Gastrocnemius medialis (tissue), 4 donors: ENCODE data around the gene KCTD16. TPM values are rescaled to one million over a fixed set of nuclear protein-coding genes. Genes with fewer than 3 reads are reported as not detected.

Source experiments
- ATAC-seq, 2 donors: fragments of 150-250 bp; one replicate each; pipeline ENCODE4 v1.9.1; 2016
- DNase-seq, 2 donors: peaks; one replicate each; pipeline ENCODE4 v3.0.0-alpha.2; 2019
- H3K27ac ChIP-seq, 4 donors: fragments of 200-600 bp; sonication (generic); 1 replicate in 1 of 4; 2 replicates in 3 of 4; pipeline ENCODE4 v1.5.1; 2016 to 2018; ENCODE audit warnings: mild to moderate bottlenecking in 2 of 4, moderate library complexity in 1 of 4
- H3K27me3 ChIP-seq, 3 donors: fragments of 200-600 bp; sonication (generic) in 2 of 3; 1 replicate in 1 of 3; 2 replicates in 2 of 3; pipeline versions ENCODE4 v1.5.1 to v1.6.0; 2016 to 2019; ENCODE audit warnings: mild to moderate bottlenecking in 1 of 3, moderate library complexity in 1 of 3
- H3K36me3 ChIP-seq, 2 donors: fragments of 200-600 bp; sonication (generic) in 1 of 2; one replicate each; pipeline ENCODE4 v1.5.1; 2017 to 2018
- H3K4me1 ChIP-seq, 2 donors: fragments of 200-600 bp; sonication (generic) in 1 of 2; one replicate each; pipeline ENCODE4 v1.5.1; 2016 to 2017; ENCODE audit warnings: mild to moderate bottlenecking in 2 of 2
- H3K4me3 ChIP-seq, 4 donors: fragments of 200-600 bp; sonication (generic) in 3 of 4; 1 replicate in 1 of 4; 2 replicates in 3 of 4; pipeline ENCODE4 v1.5.1; 2016 to 2019; ENCODE audit warnings: mild to moderate bottlenecking in 2 of 4
- H3K9me3 ChIP-seq, 3 donors: fragments of 200-600 bp; sonication (generic) in 2 of 3; 1 replicate in 1 of 3; 2 replicates in 2 of 3; pipeline ENCODE4 v1.5.1; 2016 to 2019
- CTCF ChIP-seq, 5 experiments: fragments of 450-650 bp in 3 of 5; fragments of 200-600 bp in 2 of 5; sonication (generic) in 2 of 5; IDR thresholded peaks in 4 of 5; conservative IDR thresholded peaks in 1 of 5; 1 replicate in 4 of 5; 2 replicates in 1 of 5; pipeline ENCODE4 v1.5.1; 2016 to 2019; ENCODE audit warnings: antibody characterized with exemption in 5 of 5, mild to moderate bottlenecking in 3 of 5, moderate library complexity in 3 of 5
- POLR2A ChIP-seq, 2 donors: fragments of 450-650 bp; IDR thresholded peaks; one replicate each; pipeline ENCODE4 v1.6.1; 2017; ENCODE audit warnings: antibody characterized with exemption in 2 of 2, mild to moderate bottlenecking in 2 of 2, moderate library complexity in 2 of 2
- in situ Hi-C, 4 donors: fragments of 200-750 bp; cut with MboI; loops; one replicate each; pipeline versions ENCODE4 v1.15.0 to v1.8.0; 2017; ENCODE audit warnings: low sequenced_read_pairs in 4 of 4
- intact Hi-C: fragments of 100-400 bp; cut with DNase I; formaldehyde crosslinking; loops from one replicate; pipeline ENCODE4 v1.15.1; 2023; ENCODE audit warnings: low total_unique reads
- total RNA-seq, 4 donors: library from RNA; depleted of rRNA; stranded (reverse); fragments of >200 nt; gene quantifications; one replicate each; pipeline versions ENCODE4 v1.1.0 to v1.2.3, GENCODE V29; 2016

Gene KCTD16
- total RNA-seq, 4 donors from 2014 or later, result 0.02 TPM; not detected in 3

DNA sequence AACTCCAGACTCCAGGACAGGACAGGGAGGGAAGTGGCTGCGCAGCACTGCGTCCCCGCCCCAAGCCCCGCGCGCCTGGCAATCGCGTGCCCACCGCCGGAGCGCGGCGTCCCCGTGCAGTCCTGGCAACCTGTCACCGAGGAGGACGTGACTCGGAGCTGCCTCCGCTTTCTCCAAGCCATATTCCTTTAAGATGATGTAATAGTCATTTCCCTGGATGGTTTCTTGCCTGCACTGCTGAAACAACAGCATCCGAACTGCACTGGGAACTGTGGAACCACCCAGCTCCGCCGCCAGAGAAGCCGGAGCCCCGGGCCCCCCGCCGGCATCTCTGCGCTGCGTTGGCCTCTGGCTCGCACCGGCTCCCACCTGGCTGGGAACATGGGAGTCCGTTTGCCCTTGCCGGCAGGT is 34.5 kb downstream of the KCTD16 start:
- in situ Hi-C loops (loop anchor here in 3 of 4 donors (10.0 to 25.0 kb wide), 3 partner anchors 1620 to 1850 kb away; no protein-coding TSS in a partner anchor), intact Hi-C loops (loop anchor here (10.0 kb wide), 1 partner anchor 1620 kb away; no protein-coding TSS in a partner anchor)
- H3K9me3 ChIP-seq, result no peaks in the 10 kb centered on the region
- H3K36me3 ChIP-seq, result no peaks in the 10 kb centered on the region
- peak overlapping the region in 3 of 4 donors; percentile 12 to 24 (median 16) for H3K4me3 ChIP-seq
- no peak for DNase-seq
- no peak for ATAC-seq
- H3K27me3 ChIP-seq, result peaks cover 17 to 36% (median 19%) of the 10 kb centered on the region in 3 donors
- H3K27ac ChIP-seq, result no peak overlapping the region
- TF ChIP-seq CTCF (IDR thresholded peaks at IDR 0.05 in 4 of 5, conservative IDR thresholded peaks at IDR 0.05 in 1 of 5) (no peak), POLR2A (IDR thresholded peaks at IDR 0.05) (no peak)
- peaks cover 0 to 7% of the 10 kb centered on the region in 2 donors for H3K4me1 ChIP-seq

DNA sequence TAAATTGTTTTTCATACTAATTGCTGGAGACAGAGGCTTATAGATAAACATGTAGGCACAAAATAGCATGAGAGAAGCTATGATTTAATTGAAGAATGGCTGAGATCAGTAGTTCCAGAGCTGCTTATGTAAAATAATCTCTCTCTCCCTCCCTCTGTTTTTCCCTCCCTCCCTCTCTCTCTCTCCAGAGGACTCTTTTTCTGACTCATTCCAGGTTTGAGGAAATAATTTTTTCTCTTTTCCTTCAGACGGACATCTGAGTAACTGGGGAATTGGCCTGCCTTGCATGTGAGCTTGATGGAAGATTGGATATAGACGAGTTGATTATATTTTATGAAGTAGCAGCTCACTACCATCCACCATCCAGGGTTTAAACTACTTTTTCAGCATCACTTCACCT is 35.5 kb downstream of the KCTD16 start:
- ATAC-seq (no peak), DNase-seq (no peak)
- H3K9me3 ChIP-seq, result no peaks in the 10 kb centered on the region
- intact Hi-C loops (loop anchor here (10.0 kb wide), 1 partner anchor 1619 kb away; no protein-coding TSS in a partner anchor), in situ Hi-C loops (loop anchor here in 3 of 4 donors (10.0 to 25.0 kb wide), 3 partner anchors 1619 to 1849 kb away; no protein-coding TSS in a partner anchor)
- H3K27ac ChIP-seq, result no peak overlapping the region
- no peak for TF ChIP-seq POLR2A (IDR thresholded peaks at IDR 0.05)
- H3K4me3 ChIP-seq, result no peak overlapping the region
- peaks cover 0 to 7% of the 10 kb centered on the region in 2 donors for H3K4me1 ChIP-seq
- peaks cover 17 to 36% (median 19%) of the 10 kb centered on the region in 3 donors for H3K27me3 ChIP-seq
- no peaks in the 10 kb centered on the region for H3K36me3 ChIP-seq

- no peak overlapping the region for H3K4me3 ChIP-seq
- ATAC-seq, result no peak
- H3K9me3 ChIP-seq, result no peaks in the 10 kb centered on the region
- H3K27me3 ChIP-seq, result peaks cover 17 to 36% (median 19%) of the 10 kb centered on the region in 3 donors
- intact Hi-C loops (loop anchor here (10.0 kb wide), 1 partner anchor 1617 kb away; no protein-coding TSS in a partner anchor), in situ Hi-C loops (loop anchor here in 3 of 4 donors (10.0 to 25.0 kb wide), 3 partner anchors 1617 to 1847 kb away; no protein-coding TSS in a partner anchor)
- H3K36me3 ChIP-seq, result no peaks in the 10 kb centered on the region
- no peaks in the 10 kb centered on the region for H3K4me1 ChIP-seq
- no peak overlapping the region for H3K27ac ChIP-seq
- no peak for DNase-seq
- no peak for TF ChIP-seq POLR2A (IDR thresholded peaks at IDR 0.05)
- TF ChIP-seq CTCF (IDR thresholded peaks at IDR 0.05 in 4 of 5, conservative IDR thresholded peaks at IDR 0.05 in 1 of 5), result no peak
Measured at GRCh38 chr5:144207875-144208444, 37.3 kb downstream of the KCTD16 start.

DNA sequence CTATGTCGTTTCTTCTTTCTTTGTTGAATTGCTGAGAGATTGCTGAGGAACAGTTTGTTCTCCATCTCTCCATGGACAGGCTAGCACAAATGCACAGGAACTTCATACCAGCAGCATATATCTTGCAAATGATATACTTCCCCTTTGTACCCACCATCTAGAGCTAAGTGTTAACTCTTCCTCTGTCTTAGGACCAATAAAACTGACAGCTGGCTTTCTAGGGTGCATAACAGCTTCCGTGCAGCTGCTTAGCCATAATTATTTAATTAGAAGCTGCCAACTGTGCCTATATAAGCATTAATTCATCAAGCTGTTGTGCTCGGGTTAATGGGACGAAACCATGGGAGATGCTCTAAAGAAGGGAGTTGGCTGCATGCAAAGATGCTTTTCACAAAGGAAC is 38.7 kb downstream of the KCTD16 start:
- TF ChIP-seq POLR2A (IDR thresholded peaks at IDR 0.05) (no peak), CTCF (IDR thresholded peaks at IDR 0.05 in 4 of 5, conservative IDR thresholded peaks at IDR 0.05 in 1 of 5) (no peak)
- ATAC-seq, result no peak
- H3K36me3 ChIP-seq, result no peaks in the 10 kb centered on the region
- H3K27me3 ChIP-seq, result peaks cover 17 to 34% (median 19%) of the 10 kb centered on the region in 3 donors
- H3K27ac ChIP-seq, result no peak overlapping the region
- in situ Hi-C loops, result loop anchor here in 3 of 4 donors (10.0 to 25.0 kb wide), 3 partner anchors 1615 to 1845 kb away; no protein-coding TSS in a partner anchor
- H3K9me3 ChIP-seq, result no peaks in the 10 kb centered on the region
- H3K4me3 ChIP-seq, result no peak overlapping the region
- intact Hi-C loops, result loop anchor here (10.0 kb wide), 1 partner anchor 1615 kb away; no protein-coding TSS in a partner anchor
- no peaks in the 10 kb centered on the region for H3K4me1 ChIP-seq
- DNase-seq, result no peak

DNA sequence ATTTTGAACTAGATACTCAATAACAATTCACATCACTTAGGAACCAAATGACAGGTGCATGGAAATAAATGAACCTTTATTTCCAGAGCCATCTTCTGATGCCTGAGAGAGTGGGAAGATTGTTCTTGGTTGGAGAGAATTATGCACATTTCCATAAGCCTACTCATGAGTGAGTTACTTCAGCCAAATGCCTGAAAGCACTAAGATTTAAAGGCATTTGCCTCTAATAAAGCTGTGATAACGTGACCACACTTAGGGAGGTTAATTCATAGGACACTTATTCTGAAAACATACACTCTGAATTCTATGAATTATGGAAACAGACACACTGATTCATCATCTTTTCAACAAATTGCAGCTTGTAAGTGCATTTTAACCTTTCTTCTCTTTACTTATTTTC is 40.0 kb downstream of the KCTD16 start:
- no peak for TF ChIP-seq POLR2A (IDR thresholded peaks at IDR 0.05)
- TF ChIP-seq CTCF (IDR thresholded peaks at IDR 0.05 in 4 of 5, conservative IDR thresholded peaks at IDR 0.05 in 1 of 5), result no peak
- in situ Hi-C loops, result loop anchor here in 1 of 4 donors (25.0 kb wide), 1 partner anchor 1827 kb away; no protein-coding TSS in a partner anchor
- intact Hi-C loops, result no loop called here
- ATAC-seq (no peak), DNase-seq (no peak)
- no peaks in the 10 kb centered on the region for H3K9me3 ChIP-seq
- H3K27ac ChIP-seq, result no peak overlapping the region
- no peak overlapping the region for H3K4me3 ChIP-seq
- no peaks in the 10 kb centered on the region for H3K4me1 ChIP-seq
- peaks cover 8 to 22% (median 13%) of the 10 kb centered on the region in 3 donors for H3K27me3 ChIP-seq
- H3K36me3 ChIP-seq, result no peaks in the 10 kb centered on the region
